Right lobe of liver (tissue), 4 donors: ENCODE data around the gene CDC14A.

ENCODE experiments used
- POLR2A ChIP-seq: fragments of 450-650 bp; IDR thresholded peaks from one replicate; pipeline ENCODE4 v1.6.1; 2017; ENCODE audit warnings: antibody characterized with exemption, mild to moderate bottlenecking
- TF ChIP-seq, protein P1 (sequence below), 4 donors: fragments of 200-600 bp in 3 of 4; fragments of 450-650 bp in 1 of 4; IDR thresholded peaks; one replicate each; pipeline versions ENCODE4 v1.5.1 to v1.8.0; 2016 to 2022; ENCODE audit warnings: antibody characterized with exemption in 4 of 4, mild to moderate bottlenecking in 2 of 4
- donor health status: DM: no; HTN: no; CAD: no.
- donor health status: DM: no; HTN: no; CAD: no.
- donor health status: DM: no; HTN: yes; CAD: no.

DNA sequence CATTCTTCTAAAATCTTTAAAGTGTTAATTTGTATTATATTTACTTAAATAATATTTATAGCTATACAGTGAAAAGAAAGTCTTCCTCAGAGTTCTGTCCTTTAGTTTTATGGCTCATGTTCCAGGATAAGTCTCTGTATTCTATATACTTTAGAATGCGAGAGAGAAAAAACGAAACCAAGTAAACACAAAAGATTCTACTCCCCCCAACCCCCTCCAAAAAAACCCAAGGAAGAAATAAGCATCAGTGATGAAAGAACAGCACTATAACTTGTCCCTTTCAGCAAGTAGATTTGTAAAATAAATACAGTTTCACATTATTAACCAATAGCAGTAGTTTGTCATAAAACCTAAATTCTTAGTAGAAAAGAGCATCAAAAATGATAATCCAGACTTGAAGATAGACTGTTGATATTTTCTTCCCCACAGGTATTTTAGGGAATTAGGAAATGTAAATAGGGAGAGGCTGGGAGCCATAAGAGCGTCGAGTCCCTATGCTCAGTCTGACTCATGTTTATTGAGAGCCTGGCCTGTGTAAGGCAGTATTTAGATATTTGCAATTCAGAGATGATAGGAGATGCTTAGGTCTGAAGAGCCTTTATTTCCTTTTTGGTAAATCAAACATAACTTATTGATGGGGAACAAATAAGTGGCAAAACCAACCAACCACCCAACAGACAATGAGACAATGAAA lies 35.5 kb downstream of the CDC14A start:
- TF ChIP-seq, protein P1, sequence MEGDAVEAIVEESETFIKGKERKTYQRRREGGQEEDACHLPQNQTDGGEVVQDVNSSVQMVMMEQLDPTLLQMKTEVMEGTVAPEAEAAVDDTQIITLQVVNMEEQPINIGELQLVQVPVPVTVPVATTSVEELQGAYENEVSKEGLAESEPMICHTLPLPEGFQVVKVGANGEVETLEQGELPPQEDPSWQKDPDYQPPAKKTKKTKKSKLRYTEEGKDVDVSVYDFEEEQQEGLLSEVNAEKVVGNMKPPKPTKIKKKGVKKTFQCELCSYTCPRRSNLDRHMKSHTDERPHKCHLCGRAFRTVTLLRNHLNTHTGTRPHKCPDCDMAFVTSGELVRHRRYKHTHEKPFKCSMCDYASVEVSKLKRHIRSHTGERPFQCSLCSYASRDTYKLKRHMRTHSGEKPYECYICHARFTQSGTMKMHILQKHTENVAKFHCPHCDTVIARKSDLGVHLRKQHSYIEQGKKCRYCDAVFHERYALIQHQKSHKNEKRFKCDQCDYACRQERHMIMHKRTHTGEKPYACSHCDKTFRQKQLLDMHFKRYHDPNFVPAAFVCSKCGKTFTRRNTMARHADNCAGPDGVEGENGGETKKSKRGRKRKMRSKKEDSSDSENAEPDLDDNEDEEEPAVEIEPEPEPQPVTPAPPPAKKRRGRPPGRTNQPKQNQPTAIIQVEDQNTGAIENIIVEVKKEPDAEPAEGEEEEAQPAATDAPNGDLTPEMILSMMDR (IDR thresholded peaks at IDR 0.05) = no peak
- no peak for TF ChIP-seq POLR2A
